HG02852 (cell line): Measurements from ENCODE around the gene ATOSB.

Source experiments
- ATAC-seq: cut with Tn5 transposase; IDR thresholded peaks from one replicate; pipeline ENCODE4 v1.9.1; 2021; ENCODE audit warnings: mild to moderate bottlenecking, moderate library complexity; ENCODE audit not compliant: unreplicated experiment

ATOSB gene

DNA sequence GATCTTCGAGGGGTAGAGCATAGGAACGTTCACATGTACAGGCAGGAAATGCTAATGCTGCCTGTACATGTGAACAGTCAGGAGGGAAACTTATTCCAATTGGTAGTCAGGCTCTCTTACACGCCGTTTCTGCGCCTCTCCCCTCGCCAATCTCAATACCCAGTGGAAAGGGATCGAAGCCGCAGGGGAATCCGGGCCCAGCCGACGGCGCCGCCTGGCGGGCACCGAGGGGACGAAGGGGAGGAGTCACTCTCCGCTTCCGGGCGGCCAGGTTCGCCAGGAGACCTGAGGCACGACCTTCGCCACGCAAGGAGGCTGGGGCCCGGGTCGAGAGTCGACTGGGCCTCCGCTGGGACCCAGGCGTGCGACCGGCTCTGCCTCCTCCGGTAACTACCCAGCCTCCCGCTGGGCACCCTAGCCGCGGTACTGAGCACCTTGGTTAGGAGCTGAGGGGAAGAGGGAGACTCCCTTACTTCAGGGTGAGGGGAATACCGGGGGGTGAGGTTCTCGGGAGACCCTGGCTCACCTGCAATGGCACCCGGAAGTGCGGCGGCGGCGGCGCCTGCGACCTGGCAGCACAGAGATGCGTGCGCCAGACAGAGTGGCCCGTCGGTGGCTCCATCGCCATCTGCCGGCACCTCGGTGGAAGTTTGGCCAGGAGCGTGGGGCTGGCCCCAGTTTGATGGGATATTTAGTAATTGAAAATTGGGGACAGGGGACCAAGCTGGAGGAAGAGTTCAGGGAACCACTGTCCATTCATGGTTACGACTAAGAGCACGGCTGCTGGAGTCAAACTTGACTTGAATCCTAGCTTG, 19.4 kb downstream of the ATOSB start, which contains the start of gene PIGO:
TSS of gene PIGO (minus strand) at position 557 of the 815 bp plus-strand sequence. CDS start 1,026 bp downstream, outside the sequence.
- ATAC-seq = peak; percentile 81

GRCh38 chr9:35091536-35091935, 24.1 kb downstream of the ATOSB start:
- ATAC-seq = no peak

GRCh38 chr9:35089434-35089833, 26.2 kb downstream of the ATOSB start:
- no peak for ATAC-seq

- ATAC-seq = no peak
These were observed 30.6 kb downstream of the ATOSB start for GRCh38 chr9:35085078-35085477.

DNA sequence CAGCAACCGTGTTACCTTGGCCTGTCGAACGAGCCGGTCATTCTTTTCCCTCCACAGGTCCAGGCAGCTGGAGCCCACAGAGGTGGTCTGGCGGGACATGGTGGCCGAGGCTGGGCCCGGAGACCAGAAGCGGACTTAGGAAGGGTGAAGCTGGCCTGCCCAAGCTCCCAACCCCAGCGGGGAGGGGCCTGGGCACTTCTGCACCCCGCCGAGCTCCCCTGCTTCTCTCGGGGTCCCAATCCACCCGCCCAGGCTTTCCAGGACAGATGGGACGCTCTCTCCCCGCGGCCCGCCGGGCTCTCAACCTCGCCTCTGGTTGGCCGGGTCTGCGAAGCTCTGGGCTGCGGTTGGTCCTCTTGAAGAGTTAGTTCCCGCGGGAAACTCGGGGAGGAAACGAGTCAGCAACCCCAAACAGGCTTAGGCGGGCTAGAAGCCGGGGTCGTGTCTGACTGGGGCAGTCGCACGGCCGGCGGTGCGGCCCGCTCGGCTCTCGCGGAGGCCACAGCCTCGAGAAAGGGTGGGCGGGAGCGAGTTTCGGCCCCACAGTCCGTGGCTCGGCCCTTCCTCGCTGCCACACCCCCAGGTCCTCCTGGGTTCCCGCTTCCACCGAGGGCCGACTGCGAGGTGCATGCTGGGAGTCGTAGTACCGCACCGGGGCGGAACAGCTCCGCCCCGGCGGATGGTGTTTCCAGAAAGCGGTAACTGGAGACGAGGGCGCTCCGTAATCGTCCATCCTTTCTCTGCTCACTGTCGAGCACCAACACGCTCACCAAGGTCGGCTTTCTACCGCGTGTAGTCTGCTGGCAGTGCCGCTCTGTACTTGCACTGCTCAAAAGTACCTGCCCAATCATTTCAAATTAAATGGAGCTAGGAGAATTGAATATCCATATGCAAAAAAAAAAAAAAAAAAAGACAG, 36.0 kb downstream of the ATOSB start, which contains the start of gene FANCG:
TSS of gene FANCG (minus strand) at position 517 of the 916 bp plus-strand sequence. CDS start at position 99, 418 bp downstream.
- peak; percentile 84 for ATAC-seq

DNA sequence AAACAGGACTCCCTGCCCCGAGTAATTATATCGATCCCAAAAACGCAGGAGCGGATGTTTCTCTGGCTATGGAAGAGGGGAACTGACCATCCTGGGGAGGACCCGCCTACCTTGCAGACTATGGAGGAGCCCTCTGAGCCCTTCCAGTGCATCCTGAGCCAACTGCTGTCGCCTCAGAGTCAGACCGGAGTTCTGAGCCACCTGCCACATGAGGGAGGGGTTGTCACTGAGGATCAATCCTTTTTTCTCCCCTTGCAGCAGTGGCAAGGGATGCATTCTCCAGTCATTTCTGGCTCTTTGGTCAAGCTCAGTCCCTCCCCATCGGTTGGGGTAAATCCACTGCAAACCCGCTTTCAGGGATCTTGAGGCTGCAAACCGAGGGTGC, 36.6 kb downstream of the ATOSB start:
- ATAC-seq = no peak

DNA sequence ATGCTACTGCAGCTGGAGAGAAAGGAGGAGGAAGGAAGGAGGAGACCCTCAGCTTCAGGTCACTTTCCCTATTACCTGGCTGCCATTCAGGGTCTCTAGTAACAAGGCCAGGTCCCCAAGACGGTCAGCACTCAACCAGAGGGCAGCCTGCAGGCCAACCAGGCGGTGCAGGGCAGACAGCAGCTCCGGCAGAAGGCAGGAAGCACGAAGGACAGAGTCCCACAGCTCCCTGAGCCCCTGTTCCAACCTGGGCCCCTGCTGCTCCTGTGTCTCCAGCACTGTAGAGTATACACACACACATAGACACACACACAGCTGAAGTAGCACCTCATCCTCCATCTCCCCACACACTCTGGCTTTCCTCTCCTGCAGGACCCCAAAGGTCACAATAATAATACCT, 37.6 kb downstream of the ATOSB start:
- ATAC-seq = no peak

DNA sequence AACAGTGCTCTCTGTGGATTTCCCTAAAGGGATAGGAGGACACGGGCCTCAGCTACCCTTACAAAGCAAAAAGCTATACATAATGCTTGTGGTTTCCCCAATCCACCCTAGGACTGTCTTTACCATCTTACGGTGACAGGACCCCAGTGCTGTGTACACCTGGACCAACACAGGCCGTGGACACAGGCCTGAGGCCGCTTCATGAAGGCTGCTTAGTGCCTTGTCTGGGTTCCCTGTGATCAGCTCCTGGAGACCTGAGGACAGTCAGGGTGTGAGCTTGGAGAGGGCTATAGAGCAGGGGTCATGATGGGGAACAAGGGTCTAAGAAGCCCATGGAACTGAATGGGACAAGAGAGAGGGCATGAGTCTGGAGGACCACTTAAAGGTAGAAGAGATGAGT, 38.8 kb downstream of the ATOSB start:
- ATAC-seq = no peak

DNA sequence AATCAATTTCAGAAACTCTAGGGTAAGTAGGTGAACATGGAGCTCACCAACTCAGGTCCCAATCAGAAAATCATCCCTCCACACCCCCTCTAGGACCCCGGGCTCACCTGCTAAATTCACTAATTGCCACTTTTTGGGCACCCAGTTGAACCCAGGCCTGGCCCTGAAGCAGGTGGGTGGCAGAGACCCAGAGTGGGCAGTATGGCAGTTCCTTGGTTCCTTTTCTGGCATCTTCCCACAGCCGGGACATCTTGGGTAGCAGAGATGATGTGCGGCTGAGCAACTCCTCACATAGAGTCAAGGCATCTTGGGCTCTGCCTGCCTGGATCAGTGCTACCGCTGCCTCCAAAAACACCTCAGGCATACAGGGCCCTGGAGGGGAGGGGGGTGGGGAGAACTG, 40.3 kb downstream of the ATOSB start:
- no peak for ATAC-seq

DNA sequence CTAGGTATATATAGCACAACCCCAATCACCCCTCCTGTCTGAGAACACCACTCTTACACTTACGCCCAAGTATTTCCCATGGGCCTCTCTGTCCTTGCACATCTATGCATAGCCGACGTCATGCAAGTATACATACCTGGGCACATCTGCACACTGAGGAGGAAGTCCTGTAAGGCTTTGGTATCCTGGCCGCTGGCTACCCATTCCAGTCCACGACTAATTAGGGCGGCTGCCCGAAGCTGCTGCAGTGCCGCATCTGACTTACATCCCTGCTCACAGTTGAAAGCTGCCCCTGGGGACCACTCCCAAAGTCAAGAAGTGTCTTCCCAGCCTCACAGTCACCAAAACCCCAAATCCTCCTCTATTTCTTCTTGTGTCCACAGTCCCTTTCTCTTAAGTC, 40.9 kb downstream of the ATOSB start:
- no peak for ATAC-seq

- no peak for ATAC-seq
These were observed 41.5 kb downstream of the ATOSB start for GRCh38 chr9:35074141-35074540.

DNA sequence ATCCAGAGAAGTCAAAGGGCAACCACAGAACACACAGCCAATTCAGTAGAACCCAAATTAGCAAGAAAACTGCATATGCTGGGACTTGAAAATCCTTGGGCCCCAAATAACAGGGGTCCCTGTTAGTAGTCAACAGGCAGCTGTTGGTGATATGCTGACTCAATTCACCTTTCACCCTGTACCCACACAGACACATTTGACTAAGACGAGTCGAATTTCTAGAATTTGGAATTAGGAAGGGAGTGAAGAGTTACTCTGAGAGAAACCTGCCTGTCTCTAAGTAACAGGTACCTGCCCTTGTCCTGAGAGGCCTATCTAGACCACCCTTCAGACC, 42.4 kb downstream of the ATOSB start:
- no peak for ATAC-seq

GRCh38 chr9:35072461-35073278, 43.0 kb downstream of the ATOSB start, which contains the start of gene VCP:
TSS of gene VCP (minus strand) at chr9:35072625. CDS start at chr9:35072353, 272 bp downstream.
- ATAC-seq = peak; percentile 86

DNA sequence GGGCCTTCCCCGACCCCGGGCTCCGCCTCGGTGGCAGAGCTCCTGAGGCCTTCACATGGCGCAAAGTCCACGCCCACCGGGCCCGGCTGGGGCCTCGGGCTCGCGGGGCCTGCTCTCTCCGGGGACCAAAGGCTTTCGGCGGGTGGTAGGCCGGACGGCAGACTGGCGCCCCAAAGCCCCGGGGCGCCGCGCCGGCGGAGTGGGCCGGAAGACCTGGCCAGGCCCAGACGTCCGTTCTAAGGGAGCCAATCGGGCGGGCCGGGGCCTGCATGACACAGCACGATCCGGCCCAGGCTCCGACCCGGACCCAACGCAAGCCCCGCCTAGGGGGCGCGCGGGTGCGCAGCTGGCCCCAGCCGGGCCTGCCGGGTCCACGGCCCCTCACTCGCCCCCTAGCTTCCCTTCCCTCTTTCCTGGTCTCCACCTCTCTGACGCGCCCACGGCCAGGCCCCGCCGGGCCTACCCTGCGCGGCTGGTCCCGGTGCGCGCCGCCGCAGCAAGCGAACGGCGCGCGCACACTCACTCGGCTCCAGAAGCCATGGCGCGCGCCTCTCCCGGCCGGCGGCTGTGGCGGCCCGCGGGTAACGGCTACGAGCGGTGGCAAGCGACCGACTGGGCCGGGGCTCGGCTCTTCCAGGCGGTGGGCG, 43.7 kb downstream of the ATOSB start:
- ATAC-seq = peak; percentile 50

DNA sequence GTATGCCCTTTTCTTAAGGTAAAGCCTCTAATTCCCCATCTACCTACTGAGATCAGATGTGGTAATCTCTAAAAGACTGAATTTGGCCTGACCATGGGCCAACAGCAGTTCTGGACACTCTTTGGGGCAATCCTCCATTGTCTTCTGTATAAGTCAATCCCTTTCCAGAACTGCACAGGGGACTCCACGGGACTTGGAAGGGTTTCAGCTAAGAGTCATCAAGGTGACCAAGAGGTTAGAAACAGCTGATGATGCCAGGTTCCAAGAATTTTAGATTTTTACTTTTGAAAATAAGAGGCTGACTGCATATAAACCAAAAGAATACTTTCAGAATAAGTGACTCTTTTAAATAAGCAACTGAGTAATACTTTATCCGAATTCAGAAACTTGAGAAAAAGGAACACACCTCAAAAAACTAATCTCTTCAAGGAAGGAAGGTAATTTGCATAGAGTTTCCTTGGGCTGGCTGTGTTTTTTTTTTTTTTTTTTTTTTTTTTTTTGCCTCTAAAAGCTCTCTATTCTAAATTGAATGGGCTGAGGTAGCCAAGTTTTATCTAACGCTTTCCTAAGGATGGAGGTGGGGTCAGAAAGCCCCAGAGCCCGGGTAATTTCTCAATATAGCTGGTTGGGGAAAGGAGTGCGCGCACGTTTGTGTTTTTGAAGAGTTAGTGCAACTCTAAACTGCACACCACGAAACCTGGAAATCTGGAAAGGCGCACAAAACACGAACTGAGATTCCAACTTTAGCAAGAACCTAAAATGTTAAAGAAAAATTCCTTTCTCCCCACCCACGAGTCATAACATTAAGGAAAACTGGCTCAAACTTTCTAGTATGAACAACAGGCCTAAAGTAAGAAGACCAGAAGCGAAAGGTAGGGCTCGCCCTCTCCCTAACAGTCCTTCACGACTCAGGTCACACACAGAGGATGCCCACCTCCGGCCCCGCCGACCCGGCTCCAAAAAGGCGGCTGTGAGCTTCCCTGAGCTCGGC, 44.5 kb downstream of the ATOSB start:
- ATAC-seq = no peak

DNA sequence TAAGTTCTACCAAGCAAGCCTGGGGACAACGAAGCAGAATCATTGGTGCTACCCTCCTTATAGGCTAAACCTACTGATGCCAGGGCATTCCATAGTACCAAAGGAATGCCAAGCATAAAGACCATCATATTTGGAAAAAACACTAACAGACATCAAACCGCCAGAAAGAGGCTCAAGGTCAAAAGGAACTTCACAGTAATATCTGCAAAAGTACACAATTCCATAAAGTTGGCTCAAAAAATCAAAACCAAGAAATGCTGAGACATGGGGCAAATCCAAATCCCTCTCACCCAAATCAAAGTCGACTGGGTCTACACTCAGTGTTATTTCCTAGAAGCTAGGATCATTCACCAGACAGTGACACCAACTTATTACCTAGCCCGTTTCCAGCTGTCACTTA, 46.6 kb downstream of the ATOSB start:
- ATAC-seq = no peak

DNA sequence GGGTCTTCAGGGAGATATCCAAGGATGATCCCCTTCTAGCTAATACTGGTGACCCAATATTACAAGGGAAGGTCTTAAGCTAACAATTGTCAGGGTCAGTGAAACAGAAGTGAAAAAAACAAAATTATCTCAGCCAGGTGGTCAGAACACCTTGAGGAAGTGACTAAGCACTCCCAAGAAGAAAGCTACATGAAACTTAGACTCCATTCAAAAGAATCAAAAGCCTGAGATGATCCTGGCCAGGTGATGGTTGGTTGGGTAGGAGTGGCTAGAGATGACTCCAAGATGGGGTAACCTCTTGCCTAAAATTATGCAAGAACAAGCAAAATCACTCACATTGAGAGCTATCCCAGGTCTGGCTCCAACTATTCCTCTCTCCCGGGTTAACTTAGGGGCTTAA, 48.6 kb downstream of the ATOSB start:
- no peak for ATAC-seq

DNA sequence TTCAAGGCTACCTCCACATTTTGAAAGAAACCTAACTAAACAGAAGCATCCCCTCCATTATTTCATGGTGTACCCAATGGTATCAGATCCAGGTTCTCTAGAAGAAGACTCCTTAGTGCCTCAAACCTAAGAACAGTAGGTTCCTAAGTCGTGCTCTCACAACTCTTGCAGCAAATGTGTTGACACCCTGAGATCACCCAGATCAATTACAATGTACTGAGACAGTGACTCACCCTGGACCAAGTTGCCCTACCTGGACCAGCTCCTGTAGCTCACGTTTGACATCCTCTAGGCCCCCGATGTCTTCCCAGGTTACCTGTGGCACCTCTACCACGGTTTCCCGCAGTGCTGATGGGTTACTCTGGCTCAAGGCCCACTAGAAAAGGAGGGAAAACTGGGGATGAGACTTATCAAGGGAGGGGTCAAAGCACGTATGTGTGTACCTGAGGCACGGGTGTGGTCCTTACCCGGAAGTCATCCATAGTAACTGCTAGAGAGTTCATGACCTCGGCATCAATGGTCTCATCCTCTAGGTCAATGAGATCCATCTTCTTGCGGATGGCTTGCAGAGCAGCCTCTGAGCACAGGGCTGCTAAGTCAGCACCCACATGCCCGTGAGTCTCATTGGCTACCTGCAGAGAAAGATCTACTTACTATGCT, 55.0 kb downstream of the ATOSB start:
- ATAC-seq = no peak

DNA sequence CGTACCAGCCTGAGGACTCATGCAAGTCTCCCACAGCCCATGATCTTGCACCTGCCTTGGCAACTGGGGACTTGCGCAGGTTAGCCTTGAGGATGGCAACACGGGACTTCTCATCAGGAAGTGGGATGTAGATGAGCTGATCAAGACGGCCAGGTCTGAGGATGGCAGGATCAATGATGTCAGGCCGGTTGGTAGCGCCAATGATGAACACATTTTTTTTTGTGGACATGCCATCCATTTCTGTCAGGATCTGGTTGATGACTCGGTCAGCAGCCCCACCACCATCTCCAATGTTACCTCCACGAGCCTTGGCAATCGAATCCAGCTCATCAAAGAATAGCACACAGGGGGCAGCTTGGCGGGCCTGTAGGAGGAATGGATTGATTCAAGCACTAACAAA, 56.2 kb downstream of the ATOSB start:
- ATAC-seq = no peak
